Activated CD8-positive, alpha-beta memory T cell treated with anti-CD3 and anti-CD28 coated beads for 48 hours (primary cell): Measurements from ENCODE around the gene SERF2.
"Not testable (repeated sequence)": the region's sequence is repeated elsewhere in the genome, so short reads cannot be mapped to it uniquely, and the experiment has no call there.

Experiments
- DNase-seq, 3 experiments: peaks; one replicate each; pipeline ENCODE4 v3.0.0-alpha.2; 2020; ENCODE audit warnings: low read depth in 2 of 3, low spot score in 2 of 3

The SERF2 gene

DNA sequence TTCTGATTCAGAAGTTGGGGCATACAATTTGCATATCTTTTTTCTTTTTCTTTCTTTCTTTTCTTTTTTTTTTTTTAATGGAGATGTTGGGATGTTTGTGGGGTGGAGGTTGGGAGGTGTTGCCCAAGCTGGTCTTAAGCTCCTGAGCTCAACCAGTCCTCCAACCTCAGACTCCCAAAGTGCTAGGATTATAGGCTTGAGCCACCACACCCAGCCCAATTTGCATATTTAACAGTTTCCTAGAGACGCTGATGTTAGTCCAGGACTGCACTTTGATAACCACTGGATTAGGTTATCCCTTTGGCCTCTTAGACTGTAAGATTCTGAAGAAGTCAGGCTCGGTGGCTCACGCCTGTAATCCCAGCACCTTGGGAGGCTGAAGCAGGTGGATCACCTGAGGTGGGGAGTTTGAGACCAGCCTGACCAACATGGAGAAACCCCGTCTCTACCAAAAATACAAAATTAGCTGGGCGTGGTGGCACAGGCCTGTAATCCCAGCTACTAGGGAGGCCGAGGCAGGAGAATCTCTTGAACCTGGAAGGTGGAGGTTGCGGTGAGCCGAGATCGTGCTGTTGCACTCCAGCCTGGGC, 37.9 kb downstream of the SERF2 start:
- DNase-seq: not testable (repeated sequence)

GRCh38 chr15:43830691-43831275, 38.7 kb downstream of the SERF2 start:
- not testable (repeated sequence) for DNase-seq

- not testable (repeated sequence) for DNase-seq
Observed at GRCh38 chr15:43831519-43832052, 39.5 kb downstream of the SERF2 start.

DNA sequence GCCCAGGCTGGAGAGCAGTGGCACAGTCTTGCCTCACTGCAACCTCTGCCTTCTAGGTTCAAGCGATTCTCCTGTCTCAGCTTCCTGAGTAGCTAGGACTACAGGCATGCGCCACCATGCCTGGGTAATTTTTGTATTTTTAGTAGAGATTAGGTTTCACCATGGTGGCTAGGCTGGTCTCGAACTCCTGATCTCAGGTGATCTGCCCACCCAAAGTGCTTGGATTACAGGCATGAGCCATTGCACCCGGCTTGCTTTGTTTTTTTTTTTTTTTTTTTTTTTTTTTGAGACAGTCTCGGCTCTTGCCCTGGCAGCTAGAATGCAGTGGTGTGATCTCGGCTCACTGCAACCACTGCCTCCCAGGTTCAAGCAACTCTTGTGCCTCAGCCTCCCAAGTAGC, 40.4 kb downstream of the SERF2 start:
- DNase-seq: not testable (repeated sequence)

- DNase-seq: no peak
Observed at GRCh38 chr15:43845421-43845820, 53.3 kb downstream of the SERF2 start.
